SU-DHL-6 (cell line): ENCODE measurements around the gene TTYH1.

Experiments
- H2AFZ ChIP-seq: fragments of 200-600 bp; sonication (generic); 2 replicates; pipeline ENCODE4 v1.6.1; 2014; ENCODE audit warnings: low read depth, mild to moderate bottlenecking, moderate library complexity, mixed read lengths, antibody characterized with exemption, low read length; ENCODE audit not compliant: severe bottlenecking
- H3F3A ChIP-seq: fragments of 200-600 bp; shearing (Covaris generic); 2 replicates; pipeline ENCODE4 v1.6.0; 2016; ENCODE audit warnings: antibody characterized with exemption, mild to moderate bottlenecking; ENCODE audit not compliant: insufficient read depth
- H3K27ac ChIP-seq: fragments of 200-600 bp; sonication (generic); 2 replicates; pipeline ENCODE4 v1.5.1; 2016; ENCODE audit warnings: low read depth, mild to moderate bottlenecking, low read length, moderate library complexity, mixed read lengths
- H3K27me3 ChIP-seq: fragments of 200-600 bp; sonication (generic), shearing (Covaris generic); 2 replicates; pipeline ENCODE4 v1.6.0; 2014; ENCODE audit warnings: mild to moderate bottlenecking, low read length
- H3K36me3 ChIP-seq: fragments of 200-600 bp; sonication (generic); 2 replicates; pipeline ENCODE4 v1.6.1; 2014; ENCODE audit warnings: mild to moderate bottlenecking, low read length, mixed read lengths
- H3K4me2 ChIP-seq: fragments of 300-600, 200-600 bp; shearing (Covaris generic), sonication (generic); 2 replicates; pipeline ENCODE4 v1.6.0; 2014; ENCODE audit warnings: low read length, low read depth, mild to moderate bottlenecking; ENCODE audit not compliant: poor library complexity, severe bottlenecking
- H3K4me3 ChIP-seq: fragments of 200-600 bp; sonication (generic); 2 replicates; pipeline ENCODE4 v1.5.1; 2014; ENCODE audit warnings: antibody characterized with exemption, low read length, mild to moderate bottlenecking, mixed read lengths; ENCODE audit not compliant: insufficient read depth, poor library complexity, severe bottlenecking
- H3K79me2 ChIP-seq: fragments of 200-600 bp; sonication (generic); 2 replicates; pipeline ENCODE4 v1.6.1; 2014; ENCODE audit warnings: mild to moderate bottlenecking, low read length, moderate library complexity; ENCODE audit not compliant: insufficient read depth
- H3K9ac ChIP-seq: fragments of 200-600 bp; sonication (generic); 2 replicates; pipeline ENCODE4 v1.7.0; 2014; ENCODE audit warnings: mild to moderate bottlenecking, low read length
- H3K9me2 ChIP-seq: fragments of 200-600 bp; sonication (generic); replicated peaks from 2 replicates; pipeline ENCODE4 v1.6.1; 2014; ENCODE audit warnings: low read length; ENCODE audit not compliant: insufficient read depth
- H3K9me3 ChIP-seq: fragments of 200-600 bp; sonication (generic); 2 replicates; pipeline ENCODE4 v1.6.1; 2014; ENCODE audit warnings: low read length, mixed read lengths; ENCODE audit not compliant: insufficient read depth
- H4K20me1 ChIP-seq: fragments of 200-600 bp; sonication (generic); 2 replicates; pipeline ENCODE4 v1.6.1; 2014; ENCODE audit warnings: low read depth, mild to moderate bottlenecking, antibody characterized with exemption, low read length, moderate library complexity, mixed read lengths
- EZH2phosphoT487 ChIP-seq: fragments of 200-600 bp; sonication (generic), shearing (Covaris generic); conservative IDR thresholded peaks from 2 replicates; pipeline ENCODE4 v1.6.1; 2018; ENCODE audit warnings: mild to moderate bottlenecking, antibody characterized with exemption, low read length, moderate library complexity, mixed read lengths
- TF ChIP-seq, protein P1 (sequence below): fragments of 200-600 bp; sonication (generic); IDR thresholded peaks from one replicate; pipeline ENCODE4 v1.5.1; 2017; ENCODE audit warnings: antibody characterized with exemption, mild to moderate bottlenecking, low read length, moderate library complexity; ENCODE audit not compliant: insufficient read depth, poor library complexity, severe bottlenecking

TTYH1 gene

DNA sequence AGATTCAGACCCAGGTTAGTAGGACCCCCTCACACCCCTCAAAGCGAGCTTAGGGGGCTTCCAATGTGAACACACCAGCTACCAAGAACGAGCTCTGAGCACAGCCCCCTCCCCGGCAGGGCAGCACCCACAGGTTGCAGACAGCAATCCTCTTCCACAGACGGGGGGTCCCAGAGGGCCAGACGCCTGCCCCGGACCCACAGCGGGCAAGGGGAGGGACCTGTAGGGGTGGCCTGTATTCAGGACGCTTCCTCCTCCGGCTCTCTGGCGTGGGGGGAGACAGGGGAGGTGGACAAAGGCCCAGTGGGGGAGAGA lies 4.8 kb downstream of the TTYH1 start:
- no peak for TF ChIP-seq EZH2phosphoT487
- TF ChIP-seq, protein P1, sequence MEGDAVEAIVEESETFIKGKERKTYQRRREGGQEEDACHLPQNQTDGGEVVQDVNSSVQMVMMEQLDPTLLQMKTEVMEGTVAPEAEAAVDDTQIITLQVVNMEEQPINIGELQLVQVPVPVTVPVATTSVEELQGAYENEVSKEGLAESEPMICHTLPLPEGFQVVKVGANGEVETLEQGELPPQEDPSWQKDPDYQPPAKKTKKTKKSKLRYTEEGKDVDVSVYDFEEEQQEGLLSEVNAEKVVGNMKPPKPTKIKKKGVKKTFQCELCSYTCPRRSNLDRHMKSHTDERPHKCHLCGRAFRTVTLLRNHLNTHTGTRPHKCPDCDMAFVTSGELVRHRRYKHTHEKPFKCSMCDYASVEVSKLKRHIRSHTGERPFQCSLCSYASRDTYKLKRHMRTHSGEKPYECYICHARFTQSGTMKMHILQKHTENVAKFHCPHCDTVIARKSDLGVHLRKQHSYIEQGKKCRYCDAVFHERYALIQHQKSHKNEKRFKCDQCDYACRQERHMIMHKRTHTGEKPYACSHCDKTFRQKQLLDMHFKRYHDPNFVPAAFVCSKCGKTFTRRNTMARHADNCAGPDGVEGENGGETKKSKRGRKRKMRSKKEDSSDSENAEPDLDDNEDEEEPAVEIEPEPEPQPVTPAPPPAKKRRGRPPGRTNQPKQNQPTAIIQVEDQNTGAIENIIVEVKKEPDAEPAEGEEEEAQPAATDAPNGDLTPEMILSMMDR = no peak
- no peaks in the 10 kb centered on the region for H3K27me3 ChIP-seq
- H4K20me1 ChIP-seq = no peaks in the 10 kb centered on the region
- H3F3A ChIP-seq = no peaks in the 10 kb centered on the region
- H3K79me2 ChIP-seq = no peaks in the 10 kb centered on the region
- H3K27ac ChIP-seq = no peak overlapping the region
- H3K4me2 ChIP-seq = no peak overlapping the region
- H3K9ac ChIP-seq = no peak overlapping the region
- no peaks in the 10 kb centered on the region for H3K9me3 ChIP-seq
- H2AFZ ChIP-seq = no peak overlapping the region
- no peaks in the 10 kb centered on the region for H3K36me3 ChIP-seq
- no peak overlapping the region for H3K4me3 ChIP-seq
- no peaks in the 10 kb centered on the region for H3K9me2 ChIP-seq

DNA sequence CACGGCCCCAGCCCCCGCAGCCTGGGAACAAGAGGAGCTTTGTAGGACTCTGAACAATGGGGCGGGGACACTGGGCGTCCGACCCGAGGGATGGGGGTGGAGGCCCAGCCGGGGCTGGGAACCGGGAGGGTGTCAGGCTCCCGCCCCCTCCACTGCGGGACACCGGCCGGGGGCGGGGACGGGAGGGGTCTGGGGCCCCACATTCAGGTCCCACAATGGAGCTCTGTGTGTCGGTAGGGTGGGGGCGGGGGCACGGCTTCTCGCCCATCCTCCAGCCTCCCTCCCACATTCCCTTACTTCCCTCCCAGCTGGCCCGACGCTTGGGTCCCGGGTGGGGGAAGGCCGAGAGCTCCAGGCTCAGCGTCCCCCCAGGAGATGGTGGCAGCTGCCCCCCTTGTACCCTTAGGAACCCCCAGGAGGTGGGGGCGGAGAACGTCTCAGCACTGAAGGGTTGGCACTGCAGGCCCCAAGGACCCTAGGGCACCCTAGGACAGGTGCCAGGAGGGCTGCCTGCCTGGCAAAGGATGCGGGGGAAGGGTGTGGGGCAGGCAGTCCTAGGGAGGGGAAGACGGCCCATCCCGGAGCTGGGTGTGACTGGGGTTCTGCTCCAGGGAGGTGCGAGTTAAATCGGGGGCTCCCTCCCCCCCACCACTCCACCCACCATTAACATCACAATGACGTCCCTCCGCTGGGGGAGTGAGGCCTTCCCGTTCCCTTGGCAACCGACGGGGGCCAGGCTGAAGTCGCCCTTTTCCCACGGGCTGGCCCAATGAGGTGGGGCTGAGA lies 5.3 kb downstream of the TTYH1 start:
- Histone ChIP-seq H3K36me3 (no peaks in the 10 kb centered on the region), H3K4me3 (no peak overlapping the region), H3K4me2 (no peak overlapping the region), H3K9ac (no peak overlapping the region), H3K27me3 (no peaks in the 10 kb centered on the region), H3K27ac (no peak overlapping the region), H3F3A (no peaks in the 10 kb centered on the region), H3K79me2 (no peaks in the 10 kb centered on the region), H4K20me1 (no peaks in the 10 kb centered on the region), H3K9me3 (no peaks in the 10 kb centered on the region), H3K9me2 (no peaks in the 10 kb centered on the region), H2AFZ (no peak overlapping the region)
- TF ChIP-seq, protein P1 = no peak
- TF ChIP-seq EZH2phosphoT487 = no peak

DNA sequence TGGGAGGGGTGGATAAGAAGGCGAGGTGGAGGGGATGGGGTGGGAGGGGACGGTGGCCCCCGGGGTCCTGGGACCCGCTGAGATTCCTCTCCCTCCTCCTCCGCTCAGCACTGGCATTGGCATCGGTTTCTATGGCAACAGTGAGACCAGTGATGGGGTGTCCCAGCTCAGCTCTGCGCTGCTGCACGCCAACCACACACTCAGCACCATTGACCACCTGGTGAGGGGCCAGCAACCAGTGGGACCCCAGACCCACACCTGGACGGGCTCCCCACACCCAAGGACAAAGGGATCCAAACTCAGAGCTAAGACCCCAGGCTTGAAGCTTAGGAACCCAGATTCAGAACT lies 5.9 kb downstream of the TTYH1 start:
- Histone ChIP-seq H3K9me3 (no peaks in the 10 kb centered on the region), H3K27ac (no peak overlapping the region), H3K4me3 (no peak overlapping the region), H3K4me2 (no peak overlapping the region), H3K27me3 (no peaks in the 10 kb centered on the region), H2AFZ (no peak overlapping the region), H3K9me2 (no peaks in the 10 kb centered on the region), H3K9ac (no peak overlapping the region), H3K79me2 (no peaks in the 10 kb centered on the region), H4K20me1 (no peaks in the 10 kb centered on the region), H3K36me3 (no peaks in the 10 kb centered on the region), H3F3A (no peaks in the 10 kb centered on the region)
- TF ChIP-seq, protein P1 = no peak
- TF ChIP-seq EZH2phosphoT487 = no peak
